CD4-positive, alpha-beta T cell treated with Interferon alpha-2 for 1 hour (primary cell): ENCODE data around the gene PHTF2.

Experiments used
- DNase-seq, 2 donors: peaks; one replicate each; pipeline ENCODE4 v3.0.0-alpha.2; 2020 to 2022

The PHTF2 gene

GRCh38 chr7:77796109-77796508 lies 2.5 kb upstream of the PHTF2 start:
- DNase-seq = no peak

DNA sequence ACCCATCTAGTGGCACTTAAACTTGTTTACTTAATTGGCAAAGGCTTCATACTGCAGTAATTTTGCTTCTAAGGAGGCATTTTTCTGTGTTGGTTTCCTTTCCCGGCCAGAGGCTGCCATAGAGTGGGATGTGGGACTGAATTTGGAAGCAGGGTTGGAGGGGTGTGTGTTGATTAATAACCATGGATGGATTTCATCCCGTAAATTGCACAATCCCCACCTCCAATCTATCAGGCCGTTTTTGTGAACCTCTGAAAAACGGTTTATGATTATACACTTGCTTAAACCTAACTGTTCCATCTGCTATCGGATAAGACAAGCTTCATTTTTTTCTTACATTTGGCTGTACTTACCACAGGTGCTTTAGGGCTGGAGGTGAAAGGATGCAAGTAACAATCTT lies 1.6 kb upstream of the PHTF2 start:
- no peak for DNase-seq

GRCh38 chr7:77797734-77798393 lies 709 bp upstream of the PHTF2 start:
- no peak for DNase-seq

DNA sequence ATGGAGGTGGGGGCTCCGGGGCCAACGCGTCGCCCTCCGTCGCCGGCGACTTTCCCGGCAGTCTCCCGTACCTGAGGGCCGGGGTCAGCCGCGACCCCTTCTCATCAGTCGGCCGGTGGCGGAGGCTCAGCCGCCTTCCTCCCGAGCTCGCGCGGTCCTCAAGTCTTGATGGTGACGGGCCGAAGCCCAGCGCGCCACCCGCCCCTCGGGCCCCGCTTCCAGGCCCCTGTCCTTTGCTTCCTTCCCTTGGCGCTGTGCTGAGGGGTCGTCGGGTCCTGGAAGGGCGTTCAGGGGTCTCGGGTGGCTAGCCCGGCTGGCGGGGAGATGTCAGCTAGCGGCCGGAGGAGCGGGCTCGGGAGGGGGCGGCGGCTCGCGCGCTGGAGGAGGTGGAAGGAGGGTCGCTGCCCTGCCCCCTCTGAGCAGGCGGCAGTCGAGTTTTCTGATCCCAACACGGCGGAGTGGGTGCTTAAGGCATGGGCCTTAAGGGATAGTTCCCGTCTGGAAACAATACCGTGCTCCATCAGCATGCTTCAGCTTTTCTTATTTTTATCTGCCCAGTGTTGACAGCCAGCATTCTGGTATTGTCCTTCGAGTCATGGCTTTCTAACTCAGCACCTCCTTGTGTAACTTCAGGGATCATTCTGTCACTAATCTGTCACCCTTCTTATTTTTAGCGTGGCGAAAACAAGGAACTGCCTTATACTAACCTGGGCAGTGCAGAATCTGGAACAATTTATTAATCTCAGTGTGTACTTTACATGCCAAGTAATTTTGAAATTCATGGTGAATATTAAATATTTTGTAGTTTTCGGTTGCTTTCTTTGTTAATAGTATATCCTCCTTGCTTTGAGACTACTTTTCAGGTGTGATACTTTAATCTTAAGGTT lies 748 bp downstream of the PHTF2 start:
- peak in 1 of 2 donors; percentile 33 for DNase-seq

DNA sequence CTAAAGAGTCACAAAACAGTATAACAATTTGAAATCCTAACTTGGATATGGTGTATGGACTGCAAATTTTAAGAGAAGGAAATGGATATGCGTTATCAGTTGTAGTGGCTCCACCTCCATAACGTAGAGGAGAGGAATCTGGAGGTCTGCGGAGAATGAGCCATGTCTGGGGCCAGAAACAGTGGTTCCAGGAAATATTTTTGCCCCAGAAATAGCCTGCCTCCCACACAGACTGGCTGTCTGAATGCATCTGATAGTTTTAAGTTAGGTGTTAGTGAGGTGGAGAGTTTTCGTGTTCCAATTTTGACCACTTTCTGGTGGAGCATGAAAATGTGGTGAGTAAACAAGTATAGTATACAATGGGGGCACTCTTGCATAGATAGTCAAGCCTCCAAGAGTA lies 1.6 kb downstream of the PHTF2 start:
- peak in 1 of 2 donors; percentile 21 for DNase-seq

DNA sequence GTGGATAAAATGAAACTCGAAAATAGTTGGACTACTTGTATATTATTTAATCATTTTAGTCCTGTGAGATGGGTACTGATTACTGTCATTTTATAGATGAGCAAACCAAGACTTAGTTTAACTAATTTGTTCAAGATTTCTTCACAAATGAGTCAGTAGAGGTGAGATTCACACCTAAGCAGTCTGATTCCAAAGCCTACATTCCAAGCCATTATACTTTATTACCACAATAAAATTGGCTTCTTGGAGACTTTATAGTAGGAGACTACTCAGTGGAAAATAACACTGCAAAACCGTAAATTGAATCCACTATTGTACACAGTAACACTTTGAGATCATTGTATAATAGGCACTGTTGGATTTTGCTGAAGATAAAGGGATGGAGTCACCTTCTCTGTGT lies 2.2 kb downstream of the PHTF2 start:
- DNase-seq = no peak

DNA sequence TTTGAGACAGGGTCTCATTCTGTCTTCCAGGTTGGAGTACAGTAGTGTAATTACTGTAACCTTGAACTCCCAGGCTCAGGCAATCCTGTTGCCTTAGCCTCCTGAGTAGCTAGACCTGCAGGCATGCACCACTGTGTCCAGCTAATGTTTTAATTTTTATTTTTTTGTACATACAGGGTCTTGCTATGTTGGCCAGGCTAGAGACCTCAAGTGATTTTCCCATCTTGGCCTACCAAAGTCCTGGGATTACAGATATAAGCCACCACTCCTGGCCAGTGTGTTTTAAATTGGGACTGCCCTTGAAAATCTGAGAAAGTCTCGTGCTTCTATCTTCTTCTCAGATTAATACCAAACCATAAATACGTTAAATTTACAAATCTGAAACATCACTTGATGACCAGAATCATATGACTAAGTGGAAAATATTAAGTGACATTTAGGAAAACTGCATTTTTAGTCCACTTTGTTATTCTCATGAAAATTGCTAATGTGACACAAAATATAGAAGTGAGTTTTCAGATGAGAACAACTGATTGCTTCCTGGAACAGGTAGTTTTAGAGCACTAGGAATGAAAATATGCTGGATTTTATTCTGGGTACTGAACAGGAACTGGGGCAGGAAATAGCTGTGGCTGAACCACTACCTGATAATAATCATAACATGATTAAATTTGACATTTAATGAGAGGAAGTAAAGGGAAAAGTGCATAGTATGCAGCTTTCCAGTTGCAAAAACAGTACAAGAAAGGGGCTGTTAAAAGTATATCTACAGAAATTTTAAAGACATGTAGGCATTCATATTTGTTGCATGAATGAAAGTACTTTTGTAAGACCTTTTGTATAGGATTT lies 4.2 kb downstream of the PHTF2 start:
- DNase-seq = peak in 1 of 2 donors; percentile 57

DNA sequence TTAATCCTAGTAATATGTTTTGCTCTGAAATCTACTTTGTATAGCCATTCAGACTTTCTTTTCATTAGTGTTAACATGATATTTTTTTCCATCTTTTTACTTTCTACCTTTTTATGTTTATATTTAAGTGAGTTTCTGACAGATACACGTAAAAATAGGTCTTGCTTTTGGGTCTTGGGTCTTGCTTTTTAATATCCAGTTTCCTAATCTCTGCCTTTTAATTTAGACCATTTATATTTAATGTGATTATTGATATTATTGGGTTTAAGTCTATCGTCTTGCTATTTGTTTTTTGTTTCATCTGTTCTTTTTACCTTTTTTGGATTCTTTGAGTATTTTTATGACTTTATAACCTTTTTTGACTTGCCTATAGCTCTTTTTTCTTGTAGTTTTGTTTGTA lies 7.9 kb downstream of the PHTF2 start:
- DNase-seq = no peak

- no peak for DNase-seq
Measured at GRCh38 chr7:77808517-77808916, 9.9 kb downstream of the PHTF2 start.

DNA sequence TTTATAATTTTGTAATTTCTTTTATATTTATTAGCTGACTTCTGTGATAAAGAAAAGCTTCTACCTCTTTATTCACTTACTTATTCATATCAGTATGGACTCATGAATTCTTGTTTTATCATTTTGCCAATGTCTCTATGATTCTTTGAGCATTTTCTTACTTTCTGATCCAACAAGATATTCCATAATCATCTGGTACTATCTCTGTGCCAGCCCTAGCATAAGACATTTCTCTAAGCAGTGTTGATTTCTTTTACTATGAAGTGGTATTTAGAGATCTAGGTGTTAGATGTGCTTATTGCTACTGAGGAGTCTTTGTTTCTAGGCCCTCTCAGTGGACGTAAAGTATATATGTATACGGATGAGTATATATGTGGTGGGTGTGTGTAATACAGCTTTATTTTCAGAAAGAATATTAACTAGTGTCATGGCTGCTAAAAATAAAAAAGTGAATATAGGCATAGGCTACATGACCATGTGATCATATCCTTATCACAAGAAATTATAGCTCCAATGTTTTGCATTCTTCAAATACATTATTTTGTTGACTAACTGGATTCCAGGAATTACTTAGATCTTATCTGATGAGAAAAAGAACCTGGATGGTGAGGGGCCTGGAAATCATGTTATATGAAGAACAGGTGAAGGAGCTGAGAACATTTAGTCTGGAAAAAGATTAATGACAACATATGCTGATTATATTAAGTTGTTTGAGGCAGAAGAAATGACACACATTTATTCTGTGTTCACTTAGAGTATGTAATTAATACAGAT lies 13.1 kb downstream of the PHTF2 start:
- DNase-seq = no peak

- DNase-seq = no peak
Measured at GRCh38 chr7:77812290-77812685, 13.7 kb downstream of the PHTF2 start.

DNA sequence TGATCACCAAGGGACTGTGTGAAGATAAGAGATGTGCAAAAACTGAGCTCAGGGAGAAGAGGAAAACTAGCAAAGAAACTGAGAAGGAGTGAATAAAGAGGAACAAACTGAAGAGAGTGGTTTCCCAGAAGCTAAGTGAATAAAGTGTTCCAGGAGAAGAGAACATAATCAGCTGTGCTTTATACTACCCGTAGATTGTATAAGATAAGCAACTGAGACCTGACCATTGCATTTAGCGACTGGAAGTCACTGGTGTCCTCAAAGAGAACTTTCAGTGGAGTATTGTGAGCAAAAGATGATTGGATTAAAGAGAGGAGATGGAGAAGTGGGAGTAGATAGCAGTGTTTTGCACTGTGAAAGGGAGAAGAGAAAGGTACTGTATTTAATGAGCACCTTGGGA lies 14.6 kb downstream of the PHTF2 start:
- DNase-seq = no peak

- DNase-seq = no peak
Measured at GRCh38 chr7:77819021-77819420, 20.4 kb downstream of the PHTF2 start.

- no peak for DNase-seq
Measured at GRCh38 chr7:77820967-77821366, 22.4 kb downstream of the PHTF2 start.

- DNase-seq = no peak
Measured at GRCh38 chr7:77822269-77822668, 23.7 kb downstream of the PHTF2 start.

DNA sequence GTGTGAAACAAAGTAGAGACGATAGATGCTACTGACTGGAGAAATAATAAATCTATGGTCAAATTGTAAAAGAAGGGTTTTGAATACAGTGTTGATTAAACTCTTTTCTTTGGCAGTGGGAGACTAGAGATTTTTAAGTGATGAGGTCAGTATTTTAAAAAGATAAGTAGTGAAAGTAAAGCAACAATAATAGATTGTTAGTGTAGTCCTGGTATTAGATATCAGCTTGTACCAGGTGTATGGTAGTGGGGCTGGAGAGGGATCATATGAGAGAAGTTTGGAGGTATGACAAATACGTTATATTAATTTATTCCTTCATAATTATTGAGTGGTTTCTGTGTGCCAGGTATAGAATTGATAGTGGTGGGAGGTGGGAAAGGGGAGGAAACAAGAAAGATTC lies 25.2 kb downstream of the PHTF2 start:
- DNase-seq = no peak

- DNase-seq = no peak
Measured at GRCh38 chr7:77824636-77825035, 26.1 kb downstream of the PHTF2 start.

DNA sequence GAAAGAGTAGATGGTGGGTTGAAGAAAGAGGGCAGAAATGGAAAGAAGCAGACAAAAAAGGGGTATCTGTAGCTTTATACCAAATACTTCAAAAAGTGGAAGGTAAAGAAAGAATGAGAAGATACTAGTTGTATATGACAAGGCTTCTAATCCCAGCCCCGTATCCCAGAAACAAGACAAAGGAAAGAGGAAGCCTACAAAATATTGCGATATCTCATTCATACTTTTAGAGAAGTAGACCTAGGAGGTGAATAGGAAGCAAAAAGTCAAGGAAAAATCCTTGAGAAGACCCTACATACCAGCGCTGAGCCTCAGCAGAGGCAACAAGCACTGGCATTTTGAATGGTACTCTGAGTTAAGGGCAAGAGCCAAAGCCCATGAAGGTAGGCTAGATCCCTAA lies 26.6 kb downstream of the PHTF2 start:
- no peak for DNase-seq

- no peak for DNase-seq
Measured at GRCh38 chr7:77826300-77826699, 27.7 kb downstream of the PHTF2 start.

DNA sequence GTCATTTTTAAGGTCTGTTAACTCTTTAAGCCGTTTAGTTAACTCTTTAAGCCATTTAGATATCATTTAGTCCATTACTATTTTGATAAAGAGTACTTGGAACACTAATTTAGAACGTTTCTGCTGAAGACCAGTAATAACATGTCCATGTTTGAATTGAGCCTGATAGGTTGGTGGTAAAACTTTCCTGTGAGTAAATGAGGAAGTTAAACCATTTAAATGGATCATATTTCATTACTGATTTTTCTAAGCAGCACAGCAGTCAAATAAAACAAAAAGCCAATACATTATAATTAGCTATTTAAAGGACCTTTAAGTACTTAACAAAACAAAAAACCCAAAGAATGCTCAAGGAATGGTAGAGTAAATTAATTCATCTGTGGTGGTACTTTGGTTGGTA lies 29.4 kb downstream of the PHTF2 start:
- DNase-seq = no peak

DNA sequence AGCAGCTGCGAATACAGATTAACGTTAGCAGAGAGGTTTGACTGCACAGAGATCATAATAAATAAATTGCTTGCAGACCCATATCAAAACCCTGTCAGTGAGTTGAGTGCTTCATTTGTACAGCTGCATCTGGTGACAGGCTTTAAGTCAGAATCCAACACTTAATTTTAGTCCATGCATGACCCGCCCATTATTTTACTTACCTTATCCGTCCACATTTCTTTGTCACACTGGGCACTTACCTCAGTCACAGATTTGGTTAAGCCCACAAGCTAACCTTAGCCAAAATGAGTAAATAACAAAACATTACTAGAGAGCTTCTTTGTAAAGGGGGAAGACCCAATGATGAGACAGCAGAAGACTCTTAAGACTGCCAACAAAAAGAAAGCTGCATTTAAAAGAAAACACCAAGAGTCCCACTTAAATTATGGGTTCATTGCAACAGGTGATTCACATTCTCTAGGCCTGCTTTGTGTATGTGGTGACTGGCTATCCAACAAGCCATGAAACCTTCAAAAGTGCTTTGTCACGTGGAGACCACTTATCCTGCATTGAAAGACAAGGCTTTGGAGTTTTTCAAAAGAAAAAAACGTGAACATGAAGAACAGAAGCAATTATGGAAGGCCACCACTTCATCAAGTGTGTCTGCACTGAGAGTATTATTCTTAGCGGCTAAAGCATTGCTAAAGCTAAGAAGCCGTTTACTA lies 32.2 kb downstream of the PHTF2 start:
- no peak for DNase-seq

- peak in 1 of 2 donors; percentile 24 for DNase-seq
Measured at GRCh38 chr7:77831481-77831880, 32.9 kb downstream of the PHTF2 start.
